Breast epithelium (tissue), 4 donors: ENCODE measurements around the gene PARVB. TPM values are rescaled to one million over a fixed set of nuclear protein-coding genes. Genes with fewer than 3 reads are reported as not detected.

Source experiments
- DNase-seq, 2 donors: peaks; one replicate each; pipeline ENCODE4 v3.0.0-alpha.2; 2019; ENCODE audit warnings: low spot score in 2 of 2
- H3K27ac ChIP-seq, 2 donors: fragments of 200-600 bp; sonication (generic) in 1 of 2; one replicate each; pipeline ENCODE4 v1.5.1; 2016 to 2019; ENCODE audit warnings: mild to moderate bottlenecking in 1 of 2
- H3K27me3 ChIP-seq, 2 donors: fragments of 200-600 bp; sonication (generic) in 1 of 2; one replicate each; pipeline versions ENCODE4 v1.5.1 to v1.6.0; 2017 to 2019; ENCODE audit warnings: control low read depth in 1 of 2, mild to moderate bottlenecking in 1 of 2
- H3K36me3 ChIP-seq: fragments of 200-600 bp; one replicate; pipeline ENCODE4 v1.5.1; 2019
- H3K4me1 ChIP-seq, 2 donors: fragments of 200-600 bp; sonication (generic); one replicate each; pipeline ENCODE4 v1.5.1; 2016 to 2019; ENCODE audit warnings: control low read depth in 1 of 2
- H3K4me3 ChIP-seq, 3 donors: fragments of 200-600 bp; sonication (generic); 1 replicate in 2 of 3; 2 replicates in 1 of 3; pipeline ENCODE4 v1.5.1; 2016 to 2019; ENCODE audit warnings: mild to moderate bottlenecking in 3 of 3, moderate library complexity in 2 of 3
- H3K9me3 ChIP-seq, 2 donors: fragments of 200-600 bp; sonication (generic) in 1 of 2; one replicate each; pipeline ENCODE4 v1.5.1; 2016 to 2019; ENCODE audit warnings: control low read depth in 1 of 2
- POLR2A ChIP-seq: fragments of 450-650 bp; IDR thresholded peaks from one replicate; pipeline ENCODE4 v1.6.1; 2016; ENCODE audit warnings: antibody characterized with exemption, mild to moderate bottlenecking, moderate library complexity
- POLR2AphosphoS5 ChIP-seq, 3 donors: sonication (generic); formaldehyde crosslinking; IDR thresholded peaks; one replicate each; pipeline ENCODE4 v1.6.1; 2017; ENCODE audit warnings: antibody characterized with exemption in 3 of 3
- intact Hi-C: fragments of 100-400 bp; cut with DNase I; formaldehyde crosslinking; loops from one replicate; pipeline ENCODE4 v1.15.1; 2023; ENCODE audit warnings: low total_unique reads
- total RNA-seq, 3 donors: library from RNA; depleted of rRNA; stranded (reverse); fragments of >200 nt; gene quantifications; one replicate each; pipeline ENCODE4 v1.1.0, GENCODE V29; 2016
- TF ChIP-seq, protein P1 (sequence below), 3 donors: fragments of 450-650 bp; IDR thresholded peaks; one replicate each; pipeline ENCODE4 v1.5.1; 2016 to 2017; ENCODE audit warnings: antibody characterized with exemption in 3 of 3, mild to moderate bottlenecking in 3 of 3, moderate library complexity in 3 of 3

The PARVB gene
- total RNA-seq, 3 donors from 2014 or later, result 12.3 to 57.6 (median 21.6) TPM

DNA sequence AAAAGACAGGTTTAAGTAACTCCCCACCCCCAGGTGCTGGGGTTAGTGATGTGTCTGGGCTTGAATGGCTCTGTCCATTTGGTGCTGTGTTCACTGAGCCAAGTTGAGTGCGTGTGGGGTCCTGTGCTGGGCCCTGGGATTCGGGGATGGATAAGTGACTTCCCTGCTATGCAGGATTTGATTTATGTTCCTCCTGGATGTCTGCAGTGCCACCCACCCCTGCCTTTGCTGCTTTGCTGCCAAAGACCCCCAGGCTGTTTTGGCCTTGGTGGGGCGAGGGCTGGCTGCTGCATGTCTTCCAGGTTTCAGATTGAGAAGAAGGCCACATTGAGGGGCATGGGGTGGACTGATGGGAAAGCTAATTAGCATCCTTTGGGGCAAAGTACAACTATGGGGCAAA is 78.8 kb downstream of the PARVB start:
- intact Hi-C loops, result no loop called here
- Histone ChIP-seq H3K27me3 (no peaks in the 10 kb centered on the region), H3K4me1 (no peaks in the 10 kb centered on the region), H3K9me3 (no peaks in the 10 kb centered on the region), H3K36me3 (no peaks in the 10 kb centered on the region), H3K27ac (no peak overlapping the region), H3K4me3 (no peak overlapping the region)
- no peak for TF ChIP-seq POLR2A
- TF ChIP-seq, protein P1, sequence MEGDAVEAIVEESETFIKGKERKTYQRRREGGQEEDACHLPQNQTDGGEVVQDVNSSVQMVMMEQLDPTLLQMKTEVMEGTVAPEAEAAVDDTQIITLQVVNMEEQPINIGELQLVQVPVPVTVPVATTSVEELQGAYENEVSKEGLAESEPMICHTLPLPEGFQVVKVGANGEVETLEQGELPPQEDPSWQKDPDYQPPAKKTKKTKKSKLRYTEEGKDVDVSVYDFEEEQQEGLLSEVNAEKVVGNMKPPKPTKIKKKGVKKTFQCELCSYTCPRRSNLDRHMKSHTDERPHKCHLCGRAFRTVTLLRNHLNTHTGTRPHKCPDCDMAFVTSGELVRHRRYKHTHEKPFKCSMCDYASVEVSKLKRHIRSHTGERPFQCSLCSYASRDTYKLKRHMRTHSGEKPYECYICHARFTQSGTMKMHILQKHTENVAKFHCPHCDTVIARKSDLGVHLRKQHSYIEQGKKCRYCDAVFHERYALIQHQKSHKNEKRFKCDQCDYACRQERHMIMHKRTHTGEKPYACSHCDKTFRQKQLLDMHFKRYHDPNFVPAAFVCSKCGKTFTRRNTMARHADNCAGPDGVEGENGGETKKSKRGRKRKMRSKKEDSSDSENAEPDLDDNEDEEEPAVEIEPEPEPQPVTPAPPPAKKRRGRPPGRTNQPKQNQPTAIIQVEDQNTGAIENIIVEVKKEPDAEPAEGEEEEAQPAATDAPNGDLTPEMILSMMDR (IDR thresholded peaks at IDR 0.05), result no peak
- no peak for TF ChIP-seq POLR2AphosphoS5 (IDR thresholded peaks at IDR 0.05)
- no peak for DNase-seq

DNA sequence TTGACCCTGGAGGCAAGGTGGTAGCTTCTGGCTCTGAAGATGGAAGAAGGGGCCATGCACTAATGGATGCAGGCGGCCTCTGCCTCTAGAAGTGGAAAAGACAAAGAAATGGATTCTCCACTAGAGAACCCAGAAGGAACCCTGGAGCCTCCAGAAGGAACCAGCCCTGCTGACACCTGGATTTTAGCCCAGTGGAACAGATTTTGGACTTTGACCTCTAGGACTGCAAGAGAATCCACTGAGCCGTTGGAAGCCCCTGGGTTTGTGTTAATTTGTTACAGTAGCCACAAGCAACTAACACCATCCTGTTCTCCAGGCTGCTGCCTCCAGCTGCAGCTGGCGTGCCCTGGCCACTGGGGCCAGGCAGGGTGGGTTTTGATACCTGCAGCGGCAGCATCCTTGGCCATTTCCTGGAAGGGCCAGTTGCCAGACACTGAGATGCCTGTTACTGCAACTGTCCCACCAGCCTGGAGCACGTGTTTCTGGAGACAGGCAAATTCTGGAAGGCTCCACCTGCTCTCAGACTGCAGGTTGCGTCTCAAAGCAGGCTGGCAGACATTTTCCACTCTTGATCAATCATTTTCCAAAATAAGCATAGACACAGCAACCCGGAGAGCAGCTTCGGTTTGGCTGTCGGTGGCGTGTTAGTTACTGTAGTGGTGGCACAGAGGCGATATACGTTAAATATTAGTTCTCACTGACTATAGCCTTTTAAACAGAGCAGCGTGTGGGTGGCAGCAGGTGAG is 79.8 kb downstream of the PARVB start:
- Histone ChIP-seq H3K36me3 (no peaks in the 10 kb centered on the region), H3K4me1 (no peaks in the 10 kb centered on the region), H3K4me3 (no peak overlapping the region), H3K27ac (no peak overlapping the region), H3K9me3 (no peaks in the 10 kb centered on the region), H3K27me3 (no peaks in the 10 kb centered on the region)
- intact Hi-C loops, result no loop called here
- no peak for TF ChIP-seq POLR2AphosphoS5 (IDR thresholded peaks at IDR 0.05)
- TF ChIP-seq, protein P1 (IDR thresholded peaks at IDR 0.05), result no peak
- no peak for TF ChIP-seq POLR2A
- no peak for DNase-seq

DNA sequence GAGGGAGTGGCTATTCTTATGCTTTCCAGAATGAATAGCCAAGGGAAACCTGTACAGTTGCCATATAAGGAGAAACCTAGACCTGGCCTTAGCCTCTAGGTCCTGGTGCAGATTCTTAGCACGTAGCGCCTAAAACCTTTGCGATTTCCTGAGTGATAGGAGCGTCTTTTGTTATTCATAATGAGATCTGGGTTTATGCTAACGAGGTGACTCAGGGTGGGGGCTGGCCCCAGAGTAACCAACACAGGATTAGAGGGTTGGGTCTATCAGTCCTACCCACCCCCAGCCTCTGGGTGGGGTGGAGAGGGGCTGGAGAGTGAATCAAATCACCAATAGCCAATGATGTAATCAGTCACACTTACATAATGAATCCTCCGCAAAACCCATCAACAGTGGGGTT is 83.2 kb downstream of the PARVB start:
- intact Hi-C loops, result no loop called here
- Histone ChIP-seq H3K27ac (no peak overlapping the region), H3K27me3 (no peaks in the 10 kb centered on the region), H3K36me3 (no peaks in the 10 kb centered on the region), H3K4me3 (no peak overlapping the region), H3K9me3 (no peaks in the 10 kb centered on the region), H3K4me1 (no peaks in the 10 kb centered on the region)
- TF ChIP-seq POLR2AphosphoS5 (IDR thresholded peaks at IDR 0.05), result no peak
- TF ChIP-seq, protein P1 (IDR thresholded peaks at IDR 0.05), result no peak
- no peak for TF ChIP-seq POLR2A
- DNase-seq, result no peak

DNA sequence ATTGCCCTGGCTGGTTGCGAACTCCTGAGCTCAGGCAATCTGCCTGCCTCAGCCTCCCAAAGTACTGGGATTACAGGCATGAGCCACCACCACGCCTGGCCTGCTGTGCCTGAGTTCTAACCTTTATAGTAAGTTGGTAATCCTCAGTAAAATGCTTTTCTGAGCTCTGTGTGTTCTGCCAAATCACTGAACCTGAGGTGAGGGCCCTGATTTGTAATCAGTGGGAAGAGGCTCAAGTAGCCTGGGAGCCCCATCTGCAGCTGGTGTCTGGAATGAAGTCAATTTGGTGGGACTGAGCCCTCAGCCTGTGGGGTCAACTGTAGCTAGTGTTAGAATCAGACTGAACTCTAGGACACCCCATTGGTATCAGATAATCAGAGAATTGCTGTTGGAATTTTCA is 84.0 kb downstream of the PARVB start:
- no peaks in the 10 kb centered on the region for H3K27me3 ChIP-seq
- no peaks in the 10 kb centered on the region for H3K4me1 ChIP-seq
- TF ChIP-seq POLR2AphosphoS5 (IDR thresholded peaks at IDR 0.05), result no peak
- no peak for TF ChIP-seq POLR2A
- TF ChIP-seq, protein P1 (IDR thresholded peaks at IDR 0.05), result no peak
- no peak overlapping the region for H3K27ac ChIP-seq
- no peak overlapping the region for H3K4me3 ChIP-seq
- DNase-seq, result no peak
- intact Hi-C loops, result no loop called here
- H3K9me3 ChIP-seq, result no peaks in the 10 kb centered on the region
- no peaks in the 10 kb centered on the region for H3K36me3 ChIP-seq

DNA sequence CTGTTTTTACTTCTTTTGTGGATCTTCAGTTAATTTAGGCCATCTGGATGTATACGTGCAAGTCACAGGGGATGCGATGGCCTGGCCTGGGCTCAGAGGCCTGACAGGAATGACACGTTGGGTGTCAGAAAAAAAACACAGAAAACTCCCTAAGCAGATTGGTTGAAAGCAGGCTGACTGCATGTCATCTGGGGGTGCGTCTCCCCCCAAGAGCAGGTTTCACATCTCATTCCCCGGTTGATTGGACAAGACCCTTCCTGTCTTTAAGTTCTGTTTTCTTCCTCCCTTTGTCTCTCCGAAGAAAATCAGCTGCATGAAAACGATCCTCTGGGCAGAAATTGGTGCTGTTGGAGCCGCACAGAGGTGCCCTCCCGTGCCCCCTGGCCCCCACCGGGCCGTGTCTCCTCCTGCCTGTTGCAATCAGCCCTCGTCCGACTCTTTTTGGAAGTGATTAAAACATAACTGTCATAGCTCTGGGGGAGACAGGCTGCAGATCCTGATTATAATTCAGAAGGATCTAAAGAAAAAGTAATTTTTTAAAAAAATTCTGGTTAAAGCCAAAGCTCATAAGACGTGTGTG is 84.8 kb downstream of the PARVB start:
- H3K27ac ChIP-seq, result no peak overlapping the region
- DNase-seq, result no peak
- intact Hi-C loops, result no loop called here
- H3K4me3 ChIP-seq, result no peak overlapping the region
- TF ChIP-seq POLR2A (no peak), POLR2AphosphoS5 (IDR thresholded peaks at IDR 0.05) (no peak)
- TF ChIP-seq, protein P1 (IDR thresholded peaks at IDR 0.05), result no peak
- H3K36me3 ChIP-seq, result no peaks in the 10 kb centered on the region
- H3K9me3 ChIP-seq, result no peaks in the 10 kb centered on the region
- no peaks in the 10 kb centered on the region for H3K4me1 ChIP-seq
- no peaks in the 10 kb centered on the region for H3K27me3 ChIP-seq
